ENCODE results near the gene OR10X1.
A peak's percentile ranks its signal among the peaks of the same experiment; 100 is the strongest.

OR10X1 gene

GRCh38 chr1:158579733-158580132 is at the start of gene OR10X1:
Gene OR10X1 (minus strand): TSS chr1:158579899. CDS start chr1:158579899, 0 bp downstream.
- DNase-seq = no peak

- DNase-seq = no peak
Measured at GRCh38 chr1:158613764-158614163, 34.1 kb upstream of the OR10X1 start.

GRCh38 chr1:158611916-158612315 is 32.2 kb upstream of the OR10X1 start:
- no peak for DNase-seq

- DNase-seq = no peak
Measured at GRCh38 chr1:158607296-158607695, 27.6 kb upstream of the OR10X1 start.

- DNase-seq = no peak
Measured at GRCh38 chr1:158604968-158605367, 25.3 kb upstream of the OR10X1 start, which contains the start of gene OR10Z1. Gene OR10Z1 (plus strand): TSS chr1:158605268. CDS start chr1:158606439, 1,171 bp downstream.

- no peak for DNase-seq
Measured at GRCh38 chr1:158600735-158601134, 21.0 kb upstream of the OR10X1 start.

GRCh38 chr1:158586942-158587341 is 7.2 kb upstream of the OR10X1 start:
- no peak for DNase-seq

GRCh38 chr1:158583962-158584361 is 4.3 kb upstream of the OR10X1 start:
- no peak for DNase-seq

GRCh38 chr1:158577561-158577960 is 2.1 kb downstream of the OR10X1 start:
- no peak for DNase-seq

GRCh38 chr1:158572226-158572625 is 7.5 kb downstream of the OR10X1 start:
- no peak for DNase-seq

- DNase-seq = no peak
Measured at GRCh38 chr1:158570480-158570879, 9.2 kb downstream of the OR10X1 start, which contains the start of gene OR6P1. Gene OR6P1 (minus strand): TSS chr1:158570580. CDS start chr1:158563604, 6,976 bp downstream.

- DNase-seq = peak; percentile 52
Measured at GRCh38 chr1:158564608-158565007, 15.1 kb downstream of the OR10X1 start.

- peak; percentile 10 for DNase-seq
Measured at GRCh38 chr1:158563853-158564252, 15.8 kb downstream of the OR10X1 start.

- DNase-seq = no peak
Measured at GRCh38 chr1:158559696-158560095, 20.0 kb downstream of the OR10X1 start.

GRCh38 chr1:158554352-158554751 is 25.3 kb downstream of the OR10X1 start, which contains the start of gene OR6Y1:
Gene OR6Y1 (minus strand): TSS chr1:158554405. CDS start chr1:158548105, 6,300 bp downstream.
- no peak for DNase-seq

GRCh38 chr1:158552296-158552695 is 27.4 kb downstream of the OR10X1 start:
- no peak for DNase-seq

GRCh38 chr1:158547533-158547932 is 32.2 kb downstream of the OR10X1 start:
- peak; percentile 1 for DNase-seq

- no peak for DNase-seq
Measured at GRCh38 chr1:158537609-158538008, 42.1 kb downstream of the OR10X1 start.

GRCh38 chr1:158534496-158534895 is 45.2 kb downstream of the OR10X1 start:
- DNase-seq = no peak

Measured in suppressor macrophage treated with lipopolysaccharide for 4 hours (primary cell).